NCI-H69 (cell line): Measurements from ENCODE around the gene BTBD9.

ENCODE experiments used
- DNase-seq: peaks from one replicate; lab custom pipeline; 2025; lab: John Stamatoyannopoulos, UW

BTBD9 gene

GRCh38 chr6:38593998-38594665 is 45.6 kb downstream of the BTBD9 start:
- DNase-seq: no peak

- DNase-seq: no peak
These were observed 46.3 kb downstream of the BTBD9 start for GRCh38 chr6:38593409-38593808.

GRCh38 chr6:38591439-38591838 is 48.3 kb downstream of the BTBD9 start:
- no peak for DNase-seq

- DNase-seq: no peak
These were observed 50.4 kb downstream of the BTBD9 start for GRCh38 chr6:38589367-38589720.

GRCh38 chr6:38588631-38589366 is 50.9 kb downstream of the BTBD9 start:
- no peak for DNase-seq

- DNase-seq: no peak
These were observed 51.9 kb downstream of the BTBD9 start for GRCh38 chr6:38587766-38588362.

- no peak for DNase-seq
These were observed 52.7 kb downstream of the BTBD9 start for GRCh38 chr6:38586992-38587391.

- no peak for DNase-seq
These were observed 55.0 kb downstream of the BTBD9 start for GRCh38 chr6:38584731-38585130.

- DNase-seq: no peak
These were observed 56.2 kb downstream of the BTBD9 start for GRCh38 chr6:38583523-38583922.

DNA sequence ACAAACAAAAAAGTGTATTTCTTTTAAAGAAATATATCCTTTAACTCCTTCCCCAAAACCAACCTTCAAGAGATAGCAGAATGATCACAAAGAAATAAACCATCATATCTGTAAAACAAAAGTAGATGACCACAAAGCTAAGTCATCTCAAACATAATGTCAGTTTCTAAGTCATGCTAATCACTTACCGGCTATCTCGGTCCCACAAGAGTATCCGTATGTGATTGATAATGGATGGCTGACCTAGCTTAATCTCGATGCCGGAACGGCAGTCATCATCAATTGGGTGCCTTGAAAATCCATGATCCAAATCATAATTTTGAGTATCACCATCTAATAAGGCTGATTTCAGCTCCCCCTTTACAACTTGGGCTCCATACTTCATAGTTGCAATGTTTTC is 59.7 kb downstream of the BTBD9 start:
- no peak for DNase-seq

- DNase-seq: no peak
These were observed 60.6 kb downstream of the BTBD9 start for GRCh38 chr6:38579010-38579628.

DNA sequence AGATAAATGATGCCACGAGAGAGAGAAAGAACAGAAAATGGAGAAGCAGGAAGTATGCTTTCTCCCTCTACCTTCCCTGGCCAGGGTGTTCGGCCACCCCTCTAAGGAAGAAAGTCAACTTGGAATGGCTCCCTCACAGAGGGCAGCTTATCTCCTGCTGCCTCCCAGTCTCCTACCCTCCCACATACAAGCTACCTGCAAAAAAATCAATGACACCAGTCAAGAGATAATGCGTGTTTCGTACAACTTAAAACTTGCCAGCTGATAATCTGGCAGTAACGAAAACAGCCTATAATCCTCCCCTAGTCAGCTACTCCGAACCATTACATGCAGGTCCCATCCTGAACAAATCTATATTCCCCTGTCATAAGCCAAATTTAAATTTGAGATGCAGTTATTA is 61.7 kb downstream of the BTBD9 start:
- DNase-seq: no peak

DNA sequence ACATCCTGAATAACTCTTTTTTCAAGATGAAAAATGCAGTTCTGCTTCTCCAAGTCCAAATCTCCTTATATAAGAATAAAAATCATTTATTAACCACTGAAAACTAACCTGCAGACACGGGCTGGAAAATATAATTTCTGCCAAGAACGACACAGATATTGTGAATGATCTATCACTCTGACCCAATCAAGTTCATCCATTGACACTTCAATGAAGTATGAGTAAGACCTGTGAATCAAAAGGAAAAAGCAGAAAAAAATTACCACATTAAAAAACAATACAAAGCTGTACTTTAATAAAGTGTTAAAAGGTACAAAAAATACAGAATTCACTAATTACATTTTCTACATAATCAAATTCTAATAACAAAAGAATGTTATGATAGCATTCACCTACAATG is 62.2 kb downstream of the BTBD9 start:
- DNase-seq: no peak

DNA sequence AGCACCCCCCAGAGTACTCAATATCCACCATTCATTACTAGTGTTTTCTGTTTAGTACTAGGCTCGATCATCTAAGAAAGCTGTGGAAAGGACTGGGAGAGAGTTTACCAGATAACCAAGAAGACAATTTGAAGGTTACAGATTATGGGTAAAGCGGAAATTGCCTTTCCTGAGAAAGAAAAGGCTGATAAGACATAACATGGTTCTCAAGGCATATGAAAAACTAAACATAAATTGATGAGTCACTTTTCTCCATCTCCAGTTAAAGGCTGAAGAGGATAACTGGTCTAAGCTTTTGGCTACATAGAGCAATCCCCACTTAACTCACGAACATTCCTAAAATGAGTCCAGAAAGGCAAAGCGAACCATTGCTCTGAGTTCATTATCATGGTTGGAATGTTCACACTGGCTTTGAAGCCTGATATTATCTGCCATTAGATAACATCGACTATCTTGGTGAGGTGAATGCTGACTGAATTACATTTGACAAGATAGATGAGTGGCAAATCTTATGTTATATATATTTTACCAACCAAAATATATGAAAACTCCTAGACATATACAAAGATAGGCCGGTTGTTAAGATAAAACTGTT is 65.8 kb downstream of the BTBD9 start:
- DNase-seq: no peak

- DNase-seq: no peak
These were observed 67.4 kb downstream of the BTBD9 start for GRCh38 chr6:38572186-38572813.

GRCh38 chr6:38571721-38572120 is 68.0 kb downstream of the BTBD9 start:
- DNase-seq: no peak

DNA sequence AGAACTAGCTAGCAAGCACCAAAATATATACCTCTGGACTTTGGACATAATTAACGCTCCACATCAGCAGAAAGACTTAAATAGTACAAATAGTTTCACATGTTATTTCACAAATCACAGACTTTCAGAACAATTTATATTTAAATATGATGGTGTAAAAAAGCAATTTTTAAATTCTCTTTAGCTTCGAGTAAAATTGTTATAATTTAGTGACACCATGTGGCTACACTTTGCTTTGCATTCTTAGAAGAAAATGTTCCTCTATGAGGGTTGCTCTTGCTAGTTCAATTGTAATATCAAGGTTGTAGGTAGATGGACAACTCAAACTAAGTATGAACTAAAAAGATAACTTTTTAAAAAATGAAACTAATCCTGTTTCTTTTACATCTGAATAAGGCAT is 69.0 kb downstream of the BTBD9 start:
- peak; percentile 39 for DNase-seq

- DNase-seq: peak; percentile 84
These were observed 72.3 kb downstream of the BTBD9 start for GRCh38 chr6:38567436-38567835.

GRCh38 chr6:38566295-38567030 is 73.3 kb downstream of the BTBD9 start:
- DNase-seq: no peak

- no peak for DNase-seq
These were observed 75.4 kb downstream of the BTBD9 start for GRCh38 chr6:38564301-38564700.

- DNase-seq: no peak
These were observed 84.1 kb downstream of the BTBD9 start for GRCh38 chr6:38555606-38556005.
